OCI-LY7 (cell line): ENCODE measurements around the gene CYP2A6. TPM values are rescaled to one million over a fixed set of nuclear protein-coding genes. Genes with fewer than 3 reads are reported as not detected.
A peak's percentile ranks its signal among the peaks of the same experiment; 100 is the strongest.

ENCODE experiments used
- BruUV-seq: library from RNA; stranded (reverse); fragments of 400-500 nt; replicated peaks from 2 replicates; lab custom pipeline; 2021; lab: Mats Ljungman, UMichigan
- CTCF ChIA-PET: fragments of 300-600 bp; sonication (Branson Sonifier 250); formaldehyde crosslinking; loops from one replicate; lab custom pipeline; 2022; ENCODE audit warnings: antibody characterized with exemption; ENCODE audit not compliant: unreplicated experiment; lab: Charles Lee
- POLR2A ChIA-PET: fragments of 300-600 bp; sonication (Branson Sonifier 250); formaldehyde crosslinking; loops from one replicate; lab custom pipeline; 2022; ENCODE audit warnings: antibody characterized with exemption; lab: Charles Lee
- DNase-seq: peaks from one replicate; pipeline ENCODE4 v3.0.0-alpha.2; 2015; ENCODE audit warnings: low spot score
- H2AFZ ChIP-seq: fragments of 200-600 bp; sonication (generic), shearing (Covaris generic); 2 replicates; pipeline ENCODE4 v1.6.1; 2014; ENCODE audit warnings: mild to moderate bottlenecking, antibody characterized with exemption, low read length, moderate library complexity
- H3K27ac ChIP-seq: fragments of 200-600 bp; sonication (generic); 2 replicates; pipeline ENCODE4 v1.5.1; 2014; ENCODE audit warnings: mixed run types, low read depth, mild to moderate bottlenecking, moderate library complexity, low read length, inconsistent platforms; ENCODE audit not compliant: poor library complexity, severe bottlenecking
- H3K36me3 ChIP-seq: fragments of 200-600 bp; sonication (generic); 2 replicates; pipeline ENCODE4 v1.6.1; 2014; ENCODE audit warnings: mild to moderate bottlenecking, antibody characterized with exemption, low read length, moderate library complexity, mixed read lengths; ENCODE audit not compliant: insufficient read depth
- H3K4me1 ChIP-seq: fragments of 200-600 bp; sonication (generic); 2 replicates; pipeline ENCODE4 v1.5.1; 2014; ENCODE audit warnings: mild to moderate bottlenecking, low read length; ENCODE audit not compliant: insufficient read depth, poor library complexity, severe bottlenecking
- H3K4me2 ChIP-seq: fragments of 200-600 bp; sonication (generic); 2 replicates; pipeline ENCODE4 v1.6.1; 2014; ENCODE audit warnings: mild to moderate bottlenecking, low read length
- H3K4me3 ChIP-seq: fragments of 200-600 bp; sonication (generic); 2 replicates; pipeline ENCODE4 v1.5.1; 2014; ENCODE audit warnings: mild to moderate bottlenecking, low read depth, low read length; ENCODE audit not compliant: poor library complexity, severe bottlenecking
- H3K79me2 ChIP-seq: fragments of 200-600 bp; sonication (generic); 2 replicates; pipeline ENCODE4 v1.6.1; 2016; ENCODE audit warnings: low read depth, mild to moderate bottlenecking, low read length, moderate library complexity, mixed read lengths; ENCODE audit not compliant: insufficient read depth
- H3K9me2 ChIP-seq: fragments of 200-600 bp; sonication (generic); 2 replicates; pipeline ENCODE4 v1.6.1; 2016; ENCODE audit warnings: mild to moderate bottlenecking, low read length, mixed read lengths; ENCODE audit not compliant: insufficient read depth
- H3K9me3 ChIP-seq: fragments of 200-600 bp; sonication (generic); 2 replicates; pipeline ENCODE4 v1.6.1; 2014; ENCODE audit warnings: mild to moderate bottlenecking, mixed run types, low read length, mixed read lengths
- H4K20me1 ChIP-seq: fragments of 200-600 bp; sonication (generic); 2 replicates; pipeline ENCODE4 v1.6.1; 2014; ENCODE audit warnings: mild to moderate bottlenecking, antibody characterized with exemption, low read length, moderate library complexity, mixed read lengths; ENCODE audit not compliant: insufficient read depth
- CTCF ChIP-seq: fragments of 200-600 bp; sonication (generic); conservative IDR thresholded peaks from 2 replicates; pipeline ENCODE4 v1.5.1; 2014; ENCODE audit warnings: mild to moderate bottlenecking, antibody characterized with exemption, low read length, moderate library complexity, mixed read lengths
- EZH2phosphoT487 ChIP-seq: fragments of 200-600 bp; sonication (generic); IDR thresholded peaks from 2 replicates; pipeline ENCODE4 v1.6.1; 2018; ENCODE audit warnings: low read depth, borderline replicate concordance, mild to moderate bottlenecking, mixed run types, antibody characterized with exemption, low read length, moderate library complexity, mixed read lengths
- intact Hi-C: fragments of 100-400 bp; cut with micrococcal nuclease; formaldehyde crosslinking; loops from one replicate; pipeline ENCODE4 v1.10.0; 2022; ENCODE audit not compliant: unreplicated experiment
- total RNA-seq, 2 experiments: library from RNA; depleted of rRNA in 1 of 2; stranded (reverse); fragments of >200 nt in 1 of 2; shearing (Covaris generic) in 1 of 2; gene quantifications; 2 replicates each; pipeline ENCODE4 v1.2.3, GENCODE V29; 2014 to 2022

Gene CYP2A6
- total RNA-seq, 2 experiments from 2014 or later = not detected

- Histone ChIP-seq H3K9me3 (no peaks in the 10 kb centered on the region), H3K9me2 (no peaks in the 10 kb centered on the region), H3K4me2 (peak within 1 kb of the TSS; percentile 97), H3K4me1 (peaks cover 58% of the 10 kb centered on the region), H4K20me1 (peaks cover 14% of the 10 kb centered on the region; the same call in 1 of the 2 replicates), H3K36me3 (peaks cover 35% of the 10 kb centered on the region; the same call in 1 of the 2 replicates), H2AFZ (peak within 1 kb of the TSS; percentile 53; the same call in 1 of the 2 replicates), H3K4me3 (peak within 1 kb of the TSS; percentile 99), H3K79me2 (peaks cover 45% of the 10 kb centered on the region), H3K27ac (peak within 1 kb of the TSS; percentile 65)
- DNase-seq = peak; percentile 100
- ChIA-PET POLR2A (interaction anchor here (0.6 to 1.9 kb wide), 4 partner anchors 12 to 46 kb away, joined by 3 to 14 read pairs (median 3); partner anchors contain the start of gene RAB4B), CTCF (interaction anchor here (0.6 kb wide), 1 partner anchor 21 kb away, joined by 3 read pairs; the partner anchor contains the start of gene RAB4B)
- TF ChIP-seq CTCF = no peak
- TF ChIP-seq EZH2phosphoT487 = no peak
- intact Hi-C loops = loop anchor here (1.0 to 5.0 kb wide), 4 partner anchors 22 to 463 kb away; partner anchors contain the start of genes ACTMAP, COQ8B, HNRNPUL1 and ITPKC
- no TSS peak for BruUV-seq
Measured at GRCh38 chr19:40798683-40799557, 51.3 kb downstream of the CYP2A6 start, which contains the start of gene EGLN2. TSS of gene EGLN2 (plus strand) at chr19:40799191. CDS start at chr19:40800573, 1,382 bp downstream.

GRCh38 chr19:40797963-40798682, 52.1 kb downstream of the CYP2A6 start:
- no TSS peak for BruUV-seq
- CTCF ChIA-PET = no interaction called here
- POLR2A ChIA-PET = interaction anchor here (0.7 to 1.9 kb wide), 3 partner anchors 20 to 45 kb away, joined by 3 to 14 read pairs (median 3); partner anchors contain the start of gene RAB4B

More at GRCh38 chr19:40797963-40798682, 52.1 kb downstream of the CYP2A6 start:
- TF ChIP-seq EZH2phosphoT487 (no peak), CTCF (peak; percentile 63)
- Histone ChIP-seq H3K4me1 (peaks cover 53% of the 10 kb centered on the region), H3K9me2 (no peaks in the 10 kb centered on the region), H3K79me2 (peaks cover 38% of the 10 kb centered on the region), H3K36me3 (peaks cover 27% of the 10 kb centered on the region; the same call in 1 of the 2 replicates), H3K4me3 (peak overlapping the region; percentile 62), H4K20me1 (peaks cover 9% of the 10 kb centered on the region; the same call in 1 of the 2 replicates), H2AFZ (peak overlapping the region; percentile 53; the same call in 1 of the 2 replicates), H3K4me2 (peak overlapping the region; percentile 72), H3K9me3 (no peaks in the 10 kb centered on the region), H3K27ac (peak overlapping the region; percentile 57)
- intact Hi-C loops = loop anchor here (2.0 to 5.0 kb wide), 3 partner anchors 47 to 464 kb away; partner anchors contain the start of genes ACTMAP, COQ8B, HNRNPUL1 and ITPKC
- peak; percentile 65 for DNase-seq
